ENCODE data around the gene ANKMY1.

DNA sequence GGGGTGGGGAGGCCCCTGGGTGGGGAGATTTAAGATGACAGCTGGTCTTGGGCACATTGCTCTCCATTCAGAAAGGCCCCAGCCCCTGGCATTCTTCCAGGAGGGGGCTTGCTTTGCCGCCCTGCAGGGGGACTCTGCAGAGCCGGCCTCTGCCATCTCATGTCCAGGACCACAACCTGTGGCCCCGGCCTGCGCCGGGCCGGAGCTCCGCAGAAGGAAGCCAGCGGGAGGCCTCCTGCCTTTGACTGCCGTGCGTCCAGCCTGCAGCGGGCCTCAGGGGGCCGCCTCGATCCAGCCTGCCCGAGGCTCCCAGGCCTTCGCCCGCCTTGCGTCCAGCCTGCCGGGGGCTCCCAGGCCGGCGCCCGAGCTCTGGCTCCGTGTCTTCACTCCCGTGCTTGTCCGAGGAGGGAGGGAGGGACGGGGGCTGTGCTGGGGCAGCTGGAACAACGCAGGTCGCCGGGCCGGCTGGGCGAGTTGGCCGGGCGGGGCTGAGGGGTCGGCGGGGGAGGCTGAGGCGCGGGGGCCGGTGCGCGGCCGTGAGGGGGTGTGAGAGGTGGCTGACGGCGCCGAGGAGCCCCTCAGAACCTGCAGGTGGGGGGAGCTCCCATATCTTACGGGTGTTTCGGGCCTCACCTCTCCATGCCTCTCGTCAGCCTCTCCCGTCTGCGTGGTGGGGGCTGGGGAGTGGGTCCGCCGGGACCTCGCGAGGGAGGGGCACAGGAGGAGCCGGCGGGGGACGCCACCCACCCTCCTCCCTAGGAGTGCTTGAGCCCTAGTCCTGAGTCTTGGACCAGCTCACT lies 101.9 kb downstream of the ANKMY1 start:
- TF ChIP-seq, protein P1, sequence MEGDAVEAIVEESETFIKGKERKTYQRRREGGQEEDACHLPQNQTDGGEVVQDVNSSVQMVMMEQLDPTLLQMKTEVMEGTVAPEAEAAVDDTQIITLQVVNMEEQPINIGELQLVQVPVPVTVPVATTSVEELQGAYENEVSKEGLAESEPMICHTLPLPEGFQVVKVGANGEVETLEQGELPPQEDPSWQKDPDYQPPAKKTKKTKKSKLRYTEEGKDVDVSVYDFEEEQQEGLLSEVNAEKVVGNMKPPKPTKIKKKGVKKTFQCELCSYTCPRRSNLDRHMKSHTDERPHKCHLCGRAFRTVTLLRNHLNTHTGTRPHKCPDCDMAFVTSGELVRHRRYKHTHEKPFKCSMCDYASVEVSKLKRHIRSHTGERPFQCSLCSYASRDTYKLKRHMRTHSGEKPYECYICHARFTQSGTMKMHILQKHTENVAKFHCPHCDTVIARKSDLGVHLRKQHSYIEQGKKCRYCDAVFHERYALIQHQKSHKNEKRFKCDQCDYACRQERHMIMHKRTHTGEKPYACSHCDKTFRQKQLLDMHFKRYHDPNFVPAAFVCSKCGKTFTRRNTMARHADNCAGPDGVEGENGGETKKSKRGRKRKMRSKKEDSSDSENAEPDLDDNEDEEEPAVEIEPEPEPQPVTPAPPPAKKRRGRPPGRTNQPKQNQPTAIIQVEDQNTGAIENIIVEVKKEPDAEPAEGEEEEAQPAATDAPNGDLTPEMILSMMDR (conservative IDR thresholded peaks at IDR 0.05 in 1 of 2, IDR thresholded peaks at IDR 0.05 in 1 of 2; ENCODE audit: extremely low read depth in 1 of 2, insufficient read depth in 1 of 2, low read depth in 1 of 2, low read length in 2 of 2): no peak
- no peak for TF ChIP-seq EZH2 (IDR thresholded peaks at IDR 0.05; ENCODE audit: borderline replicate concordance, low read length)

Data from mammary epithelial cell (primary cell).